GM21367 (cell line): Measurements from ENCODE around the gene TMEM273.

Experiments used
- ATAC-seq: cut with Tn5 transposase; IDR thresholded peaks from one replicate; pipeline ENCODE4 v1.9.1; 2021; ENCODE audit not compliant: unreplicated experiment

Gene TMEM273

DNA sequence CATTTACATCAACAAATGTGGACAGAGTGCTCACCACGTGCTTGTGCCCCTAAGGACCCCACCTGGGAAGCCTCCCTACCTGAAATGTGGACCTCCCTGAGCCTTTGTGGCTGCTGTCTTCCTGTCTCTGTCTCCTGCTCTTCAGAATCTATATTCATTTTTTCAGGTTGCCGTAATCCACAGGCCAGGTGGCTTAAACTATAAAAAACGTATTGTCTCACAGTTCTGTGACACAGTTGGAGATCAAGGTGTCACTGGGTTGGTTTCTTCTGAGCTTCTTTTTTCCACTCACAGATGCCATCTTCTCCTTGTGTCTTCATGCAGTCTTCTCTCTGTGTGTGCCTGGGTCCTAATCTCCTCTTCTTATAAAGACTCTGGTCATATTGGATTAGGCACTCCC is 67.3 kb downstream of the TMEM273 start:
- ATAC-seq: no peak

DNA sequence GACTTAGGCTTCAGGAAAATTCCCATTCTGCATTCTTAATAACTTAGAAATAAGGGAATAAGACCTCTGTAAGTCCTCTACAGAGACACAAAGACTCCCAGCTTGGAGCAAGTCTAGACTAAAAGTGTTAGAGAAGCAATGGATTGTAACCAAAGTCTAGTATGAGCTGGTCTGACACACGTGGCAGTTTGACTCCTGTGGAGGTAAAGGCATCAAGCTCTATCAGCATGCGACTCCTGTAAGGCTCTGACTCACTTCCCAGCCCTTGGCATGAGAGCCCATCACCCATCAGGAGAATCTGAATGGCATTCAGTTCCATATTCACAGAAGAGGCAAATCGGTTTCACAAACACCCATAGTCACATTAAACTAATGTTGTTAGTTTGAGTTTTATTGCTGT is 68.4 kb downstream of the TMEM273 start:
- ATAC-seq: no peak

DNA sequence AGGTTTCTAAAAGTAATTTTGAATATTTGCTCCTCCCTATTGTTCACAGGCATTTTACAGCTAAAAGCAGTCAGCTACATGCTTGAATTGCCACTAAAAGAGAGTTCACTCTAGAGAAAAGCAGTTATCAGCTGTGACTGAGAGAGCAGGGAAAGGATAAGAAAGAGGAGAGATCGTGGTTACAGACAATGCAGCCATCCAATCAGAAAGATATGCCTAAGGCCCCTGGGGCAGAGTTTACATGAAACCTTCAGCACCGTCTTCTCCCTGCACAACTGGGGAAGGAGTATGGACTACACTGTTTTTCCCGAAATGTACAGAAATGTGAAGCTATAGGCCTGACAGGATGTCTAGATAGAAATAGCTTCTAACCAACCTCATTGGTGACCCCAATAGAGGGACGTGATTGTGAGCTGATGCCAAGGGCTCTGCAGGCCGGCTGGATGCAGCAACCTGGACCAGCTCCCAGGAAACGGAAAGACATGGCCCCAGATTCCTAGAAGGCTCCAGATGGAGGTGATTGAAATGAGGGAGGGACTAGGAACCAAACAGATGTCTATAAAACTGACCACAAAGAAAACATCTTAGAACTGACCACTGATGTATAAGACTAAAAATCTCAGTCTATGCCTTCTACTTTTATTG is 69.6 kb downstream of the TMEM273 start:
- ATAC-seq: no peak

GRCh38 chr10:49117376-49118070 is 70.7 kb downstream of the TMEM273 start:
- ATAC-seq: no peak

- no peak for ATAC-seq
Measured at GRCh38 chr10:49116509-49117375, 71.4 kb downstream of the TMEM273 start.

DNA sequence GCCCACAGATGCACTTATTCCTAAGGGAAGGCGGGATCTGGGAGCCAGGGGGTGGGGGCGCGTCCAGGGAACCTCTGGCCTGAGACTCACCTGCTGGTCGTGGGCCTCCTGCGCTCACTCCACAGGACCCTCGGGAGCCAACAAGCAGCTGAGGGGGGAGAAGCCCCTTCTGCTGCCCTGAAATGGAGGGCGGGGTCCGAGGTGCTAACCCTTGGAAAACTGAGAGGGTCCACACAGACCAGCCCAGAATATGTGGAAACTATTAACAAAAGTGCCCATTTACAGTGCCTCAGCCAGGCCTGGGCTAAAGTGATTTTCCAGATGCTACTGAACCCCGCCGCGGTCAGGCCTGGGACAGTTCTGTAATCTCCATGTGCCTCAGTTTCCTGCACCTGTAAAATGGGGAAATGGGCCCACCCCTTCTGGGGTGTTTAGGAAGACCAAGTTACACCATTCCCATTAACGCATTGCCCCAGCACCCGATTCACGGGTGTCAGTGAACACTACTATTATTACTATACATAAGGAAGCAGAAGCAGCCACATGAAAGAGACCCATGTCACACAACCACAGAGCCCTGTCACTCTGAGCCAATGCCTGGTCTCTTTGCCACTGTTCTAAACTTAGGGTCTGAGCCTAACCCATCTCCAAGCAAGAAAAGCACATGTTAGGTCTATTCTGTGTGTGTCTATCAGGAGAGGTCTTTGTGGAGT is 72.2 kb downstream of the TMEM273 start:
- no peak for ATAC-seq

DNA sequence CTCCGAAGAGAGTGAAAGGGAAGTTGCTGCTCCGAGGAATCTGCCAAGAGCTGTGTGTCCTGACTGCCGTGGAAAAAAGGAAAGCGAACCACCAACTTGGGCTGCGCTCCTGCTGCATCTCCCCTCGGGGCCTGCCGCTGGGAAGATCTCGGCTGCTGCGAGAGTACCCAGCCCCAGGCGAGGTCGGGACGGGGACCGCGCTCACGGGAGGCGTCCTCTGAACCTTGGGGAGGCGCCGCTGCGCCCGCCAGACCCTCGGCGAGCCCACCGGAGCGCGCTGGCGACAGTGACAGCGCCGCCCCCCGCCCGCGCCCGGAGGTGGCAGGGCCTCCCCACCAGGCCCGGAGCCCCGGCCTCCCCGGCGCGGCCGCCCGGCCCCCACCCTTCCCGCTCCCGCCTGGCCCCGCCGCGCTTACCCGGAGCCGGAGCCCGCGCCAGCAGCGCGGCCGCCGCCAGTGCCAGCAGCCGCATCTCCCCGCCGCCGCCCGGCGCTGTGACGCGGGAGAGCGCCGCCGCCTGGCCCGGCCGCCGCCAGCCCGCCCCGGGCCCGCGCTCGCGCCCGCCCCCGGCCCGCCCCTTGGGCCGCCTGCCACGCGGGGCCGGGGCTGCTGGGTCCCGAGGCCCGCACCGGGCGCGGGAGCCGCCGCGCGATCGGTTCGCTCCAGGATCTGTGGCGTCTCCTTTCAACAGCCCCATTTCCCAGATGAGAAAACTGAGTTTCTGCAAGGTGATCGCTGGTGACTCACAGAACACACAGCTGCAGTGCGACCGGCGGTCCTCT is 73.0 kb downstream of the TMEM273 start, which contains the start of gene VSTM4:
VSTM4 (minus strand) TSS at position 508 of the 781 bp plus-strand sequence; CDS start at position 471, 37 bp downstream.
- no peak for ATAC-seq

DNA sequence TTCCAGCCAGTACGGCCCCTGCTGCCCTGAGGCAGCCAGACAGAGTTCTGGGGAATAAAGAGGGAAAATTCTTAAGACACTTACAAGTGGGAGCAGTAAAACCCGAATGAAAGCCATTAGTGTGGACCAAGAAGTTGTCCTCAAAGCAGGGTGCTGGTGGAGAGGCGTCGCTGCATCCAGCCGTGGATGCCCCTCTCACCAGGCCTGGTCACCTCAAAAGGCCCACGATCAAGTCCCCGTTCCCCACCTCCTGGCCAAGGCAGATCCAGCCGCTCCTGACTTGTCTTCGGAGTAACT is 73.5 kb downstream of the TMEM273 start:
- ATAC-seq: no peak

DNA sequence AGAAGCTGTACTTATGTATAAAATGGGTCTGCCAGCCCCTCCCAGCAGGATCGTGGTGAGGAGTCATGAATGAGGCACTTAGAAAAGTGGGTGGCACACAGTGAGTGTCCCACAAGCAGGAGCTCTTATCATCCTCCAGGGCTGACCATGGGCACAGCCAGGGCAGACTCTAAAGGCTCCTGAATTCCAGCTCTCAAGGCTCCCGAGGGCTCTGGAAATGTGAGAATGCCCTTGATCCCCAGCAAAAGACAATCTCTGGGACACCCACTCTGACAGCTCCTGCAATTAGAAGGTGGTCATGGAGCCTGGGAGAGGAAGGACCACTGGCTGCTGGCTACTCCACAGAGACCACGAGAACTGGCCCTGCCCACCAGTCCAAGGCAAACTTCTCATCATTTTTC is 74.5 kb downstream of the TMEM273 start:
- no peak for ATAC-seq

- ATAC-seq: no peak
Measured at GRCh38 chr10:49112851-49113250, 75.3 kb downstream of the TMEM273 start.

DNA sequence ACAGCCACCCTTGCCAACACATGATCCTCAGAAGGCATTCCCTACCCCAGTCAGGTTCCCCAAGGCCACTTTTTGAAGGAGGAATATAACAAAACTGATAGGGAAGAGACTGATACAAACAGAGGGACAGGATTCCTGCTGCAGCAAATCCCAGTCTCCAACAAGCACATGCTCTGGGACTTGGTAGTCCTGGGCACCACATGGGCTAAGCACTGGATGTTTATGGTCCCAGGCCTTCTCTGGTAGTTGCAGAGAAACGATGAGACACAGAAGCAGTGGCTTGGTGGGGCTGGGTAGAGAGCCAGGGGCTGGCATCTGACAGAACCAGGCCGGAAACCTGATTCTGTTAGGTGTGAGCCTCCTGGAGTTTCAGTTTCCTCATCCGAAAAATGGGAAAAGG is 76.1 kb downstream of the TMEM273 start:
- no peak for ATAC-seq

DNA sequence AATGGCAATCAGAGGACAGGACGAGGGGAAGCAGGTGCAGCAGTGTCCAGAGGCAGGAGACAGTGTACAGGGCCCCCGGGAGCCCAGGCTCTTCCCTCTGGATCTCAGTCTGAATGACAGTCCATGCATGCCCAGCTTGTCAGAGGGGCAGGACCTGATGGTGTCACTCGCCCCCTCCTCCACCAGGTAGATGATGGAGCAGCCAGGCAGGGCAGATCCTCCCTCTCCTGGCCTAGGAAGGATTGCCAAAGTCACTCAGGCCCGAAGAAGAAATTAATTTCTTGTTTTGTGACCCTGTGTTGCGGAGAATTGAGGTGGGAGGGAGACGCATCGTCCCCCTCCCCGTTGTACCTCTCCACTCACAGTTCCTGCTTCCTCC is 76.9 kb downstream of the TMEM273 start:
- ATAC-seq: no peak

- no peak for ATAC-seq
Measured at GRCh38 chr10:49110684-49111319, 77.4 kb downstream of the TMEM273 start.

- ATAC-seq: no peak
Measured at GRCh38 chr10:49109669-49110340, 78.4 kb downstream of the TMEM273 start.

- no peak for ATAC-seq
Measured at GRCh38 chr10:49108656-49109055, 79.5 kb downstream of the TMEM273 start.

- no peak for ATAC-seq
Measured at GRCh38 chr10:49107887-49108267, 80.3 kb downstream of the TMEM273 start.

GRCh38 chr10:49107111-49107886 is 80.9 kb downstream of the TMEM273 start:
- ATAC-seq: no peak

- no peak for ATAC-seq
Measured at GRCh38 chr10:49106451-49106850, 81.7 kb downstream of the TMEM273 start.

- no peak for ATAC-seq
Measured at GRCh38 chr10:49105076-49105475, 83.1 kb downstream of the TMEM273 start.
